NCI-H1105 (cell line): Measurements from ENCODE around the gene RAD23B.

Experiments used
- DNase-seq: peaks from one replicate; lab custom pipeline; 2025; lab: John Stamatoyannopoulos, UW

RAD23B gene

GRCh38 chr9:107269254-107269653 is 13.8 kb upstream of the RAD23B start:
- no peak for DNase-seq

GRCh38 chr9:107269681-107270080 is 13.4 kb upstream of the RAD23B start:
- DNase-seq: no peak

GRCh38 chr9:107270082-107270481 is 13.0 kb upstream of the RAD23B start:
- DNase-seq: no peak

- DNase-seq: no peak
Observed at GRCh38 chr9:107270580-107270979, 12.5 kb upstream of the RAD23B start.

GRCh38 chr9:107273634-107274033 is 9.4 kb upstream of the RAD23B start:
- no peak for DNase-seq

- no peak for DNase-seq
Observed at GRCh38 chr9:107274096-107274495, 9.0 kb upstream of the RAD23B start.

GRCh38 chr9:107274953-107275422 is 8.1 kb upstream of the RAD23B start:
- no peak for DNase-seq

GRCh38 chr9:107275530-107275929 is 7.5 kb upstream of the RAD23B start:
- DNase-seq: no peak

GRCh38 chr9:107276966-107277710 is 5.9 kb upstream of the RAD23B start:
- no peak for DNase-seq

- no peak for DNase-seq
Observed at GRCh38 chr9:107277801-107278200, 5.3 kb upstream of the RAD23B start.

GRCh38 chr9:107279086-107279485 is 4.0 kb upstream of the RAD23B start:
- no peak for DNase-seq

GRCh38 chr9:107280543-107280942 is 2.5 kb upstream of the RAD23B start:
- no peak for DNase-seq

GRCh38 chr9:107281184-107281583 is 1.9 kb upstream of the RAD23B start:
- DNase-seq: no peak

GRCh38 chr9:107281922-107282667 is 984 bp upstream of the RAD23B start:
- no peak for DNase-seq

- DNase-seq: peak; percentile 73
Observed at GRCh38 chr9:107283623-107284616, 841 bp downstream of the RAD23B start.

GRCh38 chr9:107284636-107285035 is 1.6 kb downstream of the RAD23B start:
- DNase-seq: no peak

GRCh38 chr9:107285286-107285685 is 2.2 kb downstream of the RAD23B start:
- no peak for DNase-seq

- DNase-seq: no peak
Observed at GRCh38 chr9:107286057-107286456, 3.0 kb downstream of the RAD23B start.

GRCh38 chr9:107288701-107289100 is 5.6 kb downstream of the RAD23B start:
- no peak for DNase-seq

GRCh38 chr9:107290619-107291018 is 7.5 kb downstream of the RAD23B start:
- DNase-seq: no peak

GRCh38 chr9:107292821-107293542 is 9.9 kb downstream of the RAD23B start:
- no peak for DNase-seq
